Kasumi-1 (cell line): ENCODE data around the gene DVL2.

Experiments used
- DNase-seq, 2 experiments: peaks; one replicate each; lab custom pipeline; 2025; lab: John Stamatoyannopoulos, UW

Gene DVL2

DNA sequence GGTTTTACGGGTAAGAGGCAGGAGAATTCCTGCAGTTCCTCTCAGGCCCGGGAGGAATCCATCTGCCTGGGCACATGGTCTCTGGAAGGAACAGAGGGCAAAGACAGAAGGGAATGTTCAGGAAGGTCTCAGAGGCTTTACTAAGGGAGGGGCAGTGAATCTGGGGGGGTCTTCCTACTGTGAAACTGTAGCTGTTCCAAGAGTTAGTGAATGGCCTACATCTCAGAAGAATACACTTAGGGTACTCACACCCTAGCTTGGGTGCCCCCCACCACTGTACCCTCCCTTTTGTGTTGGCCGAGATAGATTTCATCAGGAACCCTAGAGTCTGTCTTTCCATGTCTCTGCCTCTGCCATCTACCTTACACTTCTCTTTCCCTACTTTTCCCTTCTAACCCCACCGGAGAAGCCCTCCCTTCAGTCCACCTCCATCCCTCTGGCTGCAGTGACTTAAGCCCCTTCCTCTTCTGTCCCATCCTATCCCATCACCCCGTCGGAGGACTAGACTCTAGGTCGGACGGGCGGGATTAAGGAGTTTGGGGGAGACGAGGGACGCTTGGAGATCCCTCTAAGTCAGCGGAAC, 15.0 kb downstream of the DVL2 start:
- DNase-seq, result no peak

DNA sequence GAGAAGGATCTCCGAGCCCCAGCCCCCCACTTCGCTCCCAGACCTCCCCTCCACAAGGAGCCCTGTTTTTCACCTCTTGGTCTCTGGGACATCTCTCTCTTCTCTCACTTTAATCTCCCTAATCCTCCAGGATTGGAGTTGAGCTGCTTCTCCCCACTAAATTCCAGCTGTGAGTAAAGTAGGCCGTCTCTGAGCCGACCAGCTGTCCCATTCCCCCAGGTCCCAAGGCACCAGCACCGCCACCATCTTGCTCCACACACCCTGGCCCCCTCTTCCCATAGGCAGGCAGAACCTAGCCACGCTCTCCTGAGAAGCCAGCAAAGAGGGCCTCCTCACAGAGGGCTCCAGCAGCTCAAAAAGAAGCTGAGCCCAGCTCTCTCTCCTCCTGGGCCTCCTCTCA, 15.6 kb downstream of the DVL2 start:
- DNase-seq, result no peak

- no peak for DNase-seq
These were observed 16.2 kb downstream of the DVL2 start for GRCh38 chr17:7218166-7218565.

DNA sequence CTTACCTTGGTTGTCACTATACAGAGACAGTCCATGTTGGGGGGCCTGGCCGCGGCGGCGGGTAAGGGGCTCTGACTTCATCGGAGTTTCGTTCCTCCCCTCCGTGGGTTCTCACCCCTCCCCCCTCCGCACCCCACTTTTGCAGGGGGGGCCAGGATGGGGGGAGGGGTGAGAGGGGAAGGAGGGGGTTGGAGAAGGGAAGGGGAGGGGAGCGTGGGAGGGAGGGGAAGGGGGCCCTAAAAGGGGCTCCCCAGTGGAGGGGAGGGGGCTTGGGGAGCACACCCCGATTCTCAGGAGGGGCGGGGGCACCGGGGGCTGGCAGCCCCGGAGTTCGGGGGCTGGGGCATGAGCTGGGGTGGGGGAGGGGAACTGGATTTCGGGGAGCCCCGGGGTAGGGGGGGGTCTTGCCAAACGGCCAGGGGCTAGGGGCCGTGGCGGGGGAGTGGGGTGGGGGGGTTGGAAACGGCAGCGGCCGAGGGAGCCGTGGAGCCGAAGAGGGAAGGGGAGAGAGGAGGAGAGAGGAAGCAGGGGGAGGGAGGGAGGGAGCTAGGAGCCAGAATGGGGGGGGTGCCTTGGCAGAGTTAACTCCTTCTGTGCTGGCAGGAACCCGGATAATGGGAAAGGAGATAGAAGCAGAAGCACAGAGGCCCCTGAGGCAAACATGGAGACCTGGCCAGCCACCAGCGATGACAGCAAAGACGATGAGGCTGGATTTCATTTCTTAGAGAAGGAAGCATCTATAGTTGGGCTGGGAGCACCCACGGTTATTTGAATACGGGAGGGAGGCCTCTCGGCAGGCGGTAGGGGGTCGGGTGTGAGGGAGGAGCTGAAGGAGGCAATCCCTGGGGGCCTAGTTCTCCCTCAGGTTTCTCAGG, 17.0 kb downstream of the DVL2 start:
- DNase-seq, result peak; percentile 37 to 56

- DNase-seq, result no peak
These were observed 17.8 kb downstream of the DVL2 start for GRCh38 chr17:7216242-7217112.

DNA sequence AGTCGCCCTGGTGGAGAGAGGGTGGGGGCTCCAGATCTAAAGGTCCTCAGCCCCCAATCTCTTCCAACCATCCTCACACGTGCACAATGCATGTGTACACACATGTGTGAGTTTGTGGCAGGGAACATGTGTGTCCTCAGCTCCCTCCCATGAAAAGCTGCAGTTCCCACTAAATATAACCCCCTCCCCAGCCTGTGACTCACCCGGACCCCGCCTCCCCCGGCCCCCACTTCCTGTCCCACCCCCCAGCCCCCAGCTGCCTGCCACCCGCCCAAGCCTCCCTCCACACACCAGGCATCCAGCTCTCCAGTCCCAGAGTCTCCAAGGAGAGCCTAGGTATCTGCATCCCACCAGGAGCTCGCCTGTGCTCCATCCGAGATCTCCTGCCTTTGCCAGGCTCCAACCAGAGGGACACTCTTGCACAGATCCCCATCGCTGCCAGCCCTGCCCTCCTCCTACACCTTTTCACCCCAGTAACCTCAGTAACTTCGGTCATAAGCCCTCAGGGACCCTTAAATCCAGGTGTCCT, 18.6 kb downstream of the DVL2 start:
- no peak for DNase-seq

DNA sequence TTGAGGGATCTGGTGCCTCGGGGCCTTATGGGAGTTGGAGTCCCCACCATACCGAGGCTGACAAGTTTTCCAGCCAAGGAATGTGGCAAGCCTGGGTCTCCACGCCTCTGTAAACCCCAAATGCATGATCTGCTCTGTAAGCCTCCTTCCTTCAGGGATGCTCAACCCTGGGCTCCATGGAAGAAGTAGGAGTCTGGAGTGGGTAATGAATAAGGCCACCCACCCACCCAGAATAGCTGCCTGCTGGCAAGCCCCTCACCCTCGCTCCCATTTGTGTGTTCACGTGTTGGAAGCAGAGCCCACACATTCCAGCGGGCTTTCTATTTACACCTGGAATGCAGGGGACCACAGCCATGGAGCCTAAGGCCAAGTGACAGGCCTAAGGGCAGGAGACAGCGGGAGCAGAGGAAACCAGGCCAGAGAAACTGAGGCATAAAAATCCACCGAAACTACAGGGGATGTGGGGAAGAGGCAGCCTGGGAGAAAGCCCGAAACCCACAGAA, 19.1 kb downstream of the DVL2 start:
- no peak for DNase-seq

- peak; percentile 82 to 83 for DNase-seq
These were observed 19.8 kb downstream of the DVL2 start for GRCh38 chr17:7214300-7215135.

GRCh38 chr17:7213895-7214299, 20.4 kb downstream of the DVL2 start:
- peak; percentile 32 to 46 for DNase-seq

DNA sequence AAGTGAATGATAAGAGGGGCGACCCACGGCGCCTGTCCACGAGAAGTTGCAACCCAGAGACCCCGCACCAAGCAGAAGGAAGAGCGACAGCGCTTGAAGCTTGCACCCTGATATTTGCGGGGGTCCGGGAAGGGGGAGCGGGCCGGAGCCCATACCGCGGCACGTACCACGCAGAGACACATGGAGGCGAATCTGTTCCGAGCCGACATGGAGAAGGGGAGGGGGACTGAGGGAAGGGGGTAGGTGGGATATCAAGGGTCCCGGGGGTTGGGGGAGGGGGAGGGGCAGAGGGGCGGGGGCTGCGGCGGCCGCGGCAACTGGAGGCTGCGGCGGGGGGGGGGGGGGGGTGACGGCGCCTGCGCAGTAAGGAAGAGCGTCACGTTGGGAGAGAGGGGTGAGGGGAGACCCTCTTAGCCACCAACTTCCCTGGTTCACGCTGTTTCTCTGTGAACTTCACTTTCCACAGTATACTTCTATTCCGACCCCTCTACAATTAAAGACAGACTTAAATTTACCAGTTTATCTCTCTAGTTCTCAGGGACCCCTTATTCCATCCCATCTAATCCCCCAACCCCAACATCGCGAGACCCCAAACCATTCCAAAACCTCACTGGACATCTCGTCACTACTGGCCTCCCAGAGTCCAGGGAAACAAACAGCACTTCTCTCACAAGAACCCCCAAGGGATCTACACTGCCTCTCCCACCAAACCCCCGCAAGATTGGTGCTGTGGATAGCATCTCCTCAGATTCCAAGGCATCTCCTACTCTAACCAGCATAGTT, 22.6 kb downstream of the DVL2 start:
- DNase-seq, result no peak

DNA sequence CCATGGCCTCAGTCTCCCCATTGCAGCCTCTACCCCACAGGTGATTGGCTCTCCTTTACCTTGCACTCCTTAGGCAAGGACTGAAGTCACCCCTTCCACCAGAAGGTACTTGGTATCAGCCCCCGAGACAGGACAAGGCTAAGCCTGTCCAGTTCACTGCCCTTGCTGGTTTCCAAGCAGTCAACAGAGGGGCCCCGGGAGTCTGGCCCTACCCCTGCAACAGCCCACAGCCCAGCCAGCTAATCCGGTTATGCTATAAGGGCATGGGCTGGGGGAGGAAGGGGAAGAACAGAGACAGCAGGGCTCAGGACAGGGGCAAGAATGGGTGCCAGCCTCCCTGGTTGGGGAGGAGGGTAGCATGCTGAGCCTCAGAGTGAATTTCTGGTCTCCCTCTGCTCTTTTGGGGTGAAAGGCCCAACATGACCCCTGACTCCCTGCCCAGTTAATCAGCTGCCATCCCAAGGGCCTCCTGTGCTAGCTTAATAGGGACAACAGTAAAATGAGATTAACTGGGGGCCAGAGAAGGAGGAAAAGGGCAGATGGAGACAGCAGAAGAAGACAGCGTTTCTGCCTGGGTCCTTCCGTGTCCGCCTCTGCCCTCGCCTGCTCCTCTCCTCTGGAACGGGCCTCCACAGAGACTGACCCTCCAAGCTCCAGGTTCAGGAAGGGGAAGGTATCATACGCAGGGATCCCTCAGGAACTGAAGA, 25.4 kb downstream of the DVL2 start:
- no peak for DNase-seq

DNA sequence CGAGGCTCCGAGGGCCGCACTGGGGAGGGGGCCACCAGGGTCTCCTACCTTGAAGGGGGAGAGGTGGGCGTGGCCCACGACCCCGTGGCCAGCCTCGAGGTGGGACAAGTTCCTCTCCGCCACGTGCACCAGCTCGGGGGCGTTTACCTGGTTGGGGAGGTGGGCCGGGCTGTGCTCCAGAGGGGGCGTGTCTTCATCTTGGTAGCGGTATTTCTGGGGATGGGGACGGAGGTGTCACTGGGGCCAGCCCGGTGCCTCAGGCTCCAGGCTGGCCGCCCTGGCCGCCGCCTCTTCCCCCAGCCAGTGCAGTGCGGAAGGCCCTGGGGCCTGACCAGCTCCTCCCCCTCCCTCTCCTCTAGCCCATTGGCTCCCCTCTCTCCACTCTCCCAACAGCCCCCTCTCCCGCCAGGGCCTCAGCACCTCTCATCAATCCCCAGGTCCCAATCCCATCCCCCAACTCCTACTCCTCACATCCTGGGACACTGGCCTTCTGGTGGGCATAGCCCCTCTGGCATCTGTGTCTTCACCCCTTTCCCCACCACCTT, 26.2 kb downstream of the DVL2 start:
- DNase-seq, result no peak

GRCh38 chr17:7207120-7208001, 27.0 kb downstream of the DVL2 start:
- DNase-seq, result no peak

DNA sequence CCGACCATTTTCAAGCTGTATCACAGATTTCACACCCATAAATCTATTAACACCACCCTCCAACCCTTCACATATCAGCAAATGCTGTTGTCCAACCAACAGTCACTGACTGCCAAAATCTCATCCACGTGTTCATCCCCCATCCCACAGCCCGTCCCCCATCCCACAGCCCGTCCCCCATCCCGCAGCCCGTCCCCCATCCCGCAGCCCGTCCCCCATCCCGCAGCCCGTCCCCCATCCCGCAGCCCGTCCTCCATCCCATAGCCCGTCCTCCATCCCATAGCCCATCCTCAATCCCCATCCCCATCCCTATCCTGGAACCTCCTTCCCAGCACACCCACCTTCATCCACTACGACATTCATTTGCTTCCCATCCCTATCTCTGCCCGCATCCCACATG, 28.8 kb downstream of the DVL2 start:
- DNase-seq, result no peak

- DNase-seq, result peak; percentile 52 to 67
These were observed 29.4 kb downstream of the DVL2 start for GRCh38 chr17:7204828-7205461.

DNA sequence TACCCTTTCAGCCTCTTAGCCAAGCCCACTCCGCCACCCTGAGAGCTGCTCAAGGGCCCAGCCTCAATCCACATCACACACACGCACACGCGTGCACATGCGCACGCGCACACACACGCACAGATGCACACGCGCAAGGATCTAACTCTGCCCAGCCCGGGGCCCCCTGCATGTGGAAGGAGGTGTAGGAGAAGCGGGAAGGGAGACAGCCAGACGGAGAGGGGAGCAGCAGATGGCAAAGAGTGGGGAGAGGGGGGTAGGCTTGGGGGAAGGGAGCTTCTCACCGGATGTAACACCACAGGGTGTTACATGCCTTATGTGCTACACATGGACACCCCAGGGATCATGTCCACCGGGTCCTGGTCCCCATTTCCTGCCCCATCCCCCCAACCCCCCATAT, 30.0 kb downstream of the DVL2 start:
- no peak for DNase-seq

DNA sequence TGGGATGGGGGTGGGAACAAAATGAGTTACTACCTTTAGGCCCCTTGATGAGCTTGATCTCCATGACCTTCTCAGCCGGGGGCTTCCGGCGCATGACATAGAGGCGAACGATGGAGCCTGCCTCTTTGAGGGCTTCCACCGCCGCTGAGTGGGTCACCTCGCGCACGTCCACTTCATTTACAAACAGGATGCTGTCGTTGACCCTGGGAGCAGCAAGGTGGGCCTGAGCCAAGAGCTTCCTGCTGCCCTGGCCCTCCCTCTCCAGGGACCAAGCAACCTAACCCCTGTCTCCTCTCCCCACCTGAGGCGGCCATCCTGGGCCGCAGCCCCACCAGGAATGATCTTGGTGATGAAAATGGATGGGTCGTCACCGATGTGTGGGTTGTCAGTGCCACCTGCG, 30.9 kb downstream of the DVL2 start:
- no peak for DNase-seq
